K562 (cell line): ENCODE measurements around the gene TCOF1. TPM values are rescaled to one million over a fixed set of nuclear protein-coding genes. Genes with fewer than 3 reads are reported as not detected.

ENCODE experiments used
- ATAC-seq: fragments of 200-7000 bp; cut with Tn5 transposase; 3 replicates; pipeline ENCODE4 v1.9.1; 2020; ENCODE audit warnings: moderate library complexity
- BruUV-seq: library from RNA; stranded (reverse); fragments of 400-500 nt; replicated peaks from 2 replicates; lab custom pipeline; 2021; lab: Mats Ljungman, UMichigan
- CTCF ChIA-PET: fragments of 300-600 bp; formaldehyde crosslinking; extraction: SDS; loops from one replicate; lab custom pipeline; 2021; ENCODE audit warnings: low intra/inter-chr PET ratio; lab: Yijun Ruan, JAX
- POLR2A ChIA-PET: fragments of 300-600, 350-650 bp; sonication (Branson Sonifier 250); formaldehyde crosslinking; extraction: SDS; loops from one replicate; lab custom pipeline; 2021; ENCODE audit warnings: antibody characterized with exemption, inconsistent platforms; lab: Yijun Ruan, JAX
- DNase-seq, 4 experiments: peaks; one replicate each; pipeline versions ENCODE4 v3.0.0 to v3.0.0-alpha.2; 2011 to 2018; ENCODE audit warnings: low spot score in 3 of 4, mixed read lengths in 3 of 4; ENCODE audit errors: extremely low read depth in 1 of 4
- FAIRE-seq: peaks from 2 replicates; lab custom pipeline; 2011; peaks lifted over from hg19 to GRCh38; lab: Jason Lieb, UNC
- H2AFZ ChIP-seq: 2 replicates; pipeline ENCODE4 v1.6.0; 2011; ENCODE audit warnings: low read depth, low read length, control low read depth, inconsistent platforms
- H3K27ac ChIP-seq: fragments of 200-600 bp; 3 replicates; pipeline ENCODE4 v1.8.0; 2011; ENCODE audit warnings: low read depth, mild to moderate bottlenecking, control low read depth, inconsistent platforms, low read length, moderate library complexity, mixed read lengths; ENCODE audit errors: extremely low read depth
- H3K27me3 ChIP-seq, 2 experiments: fragments of 300-600 bp in 1 of 2; 2 replicates in 1 of 2; 3 replicates in 1 of 2; pipeline versions ENCODE4 v1.6.0 to v1.8.0; 2011; ENCODE audit warnings: inconsistent platforms in 2 of 2, low read length in 2 of 2, mild to moderate bottlenecking in 1 of 2, mixed read lengths in 1 of 2, moderate library complexity in 1 of 2; ENCODE audit not compliant: control insufficient read depth in 2 of 2, insufficient read depth in 2 of 2
- H3K36me3 ChIP-seq: fragments of 300-600 bp; 3 replicates; pipeline ENCODE4 v1.8.0; 2011; ENCODE audit warnings: mild to moderate bottlenecking, low read length, inconsistent platforms; ENCODE audit not compliant: control insufficient read depth, insufficient read depth
- H3K4me1 ChIP-seq, 2 experiments: fragments of 200-600 bp in 1 of 2; replicated peaks in 1 of 2; 2 replicates in 1 of 2; 3 replicates in 1 of 2; pipeline versions ENCODE4 v1.5.1 to v1.8.0; 2011; ENCODE audit warnings: inconsistent platforms in 2 of 2, low read length in 2 of 2, mild to moderate bottlenecking in 1 of 2, mixed read lengths in 1 of 2, moderate library complexity in 1 of 2; ENCODE audit not compliant: control insufficient read depth in 2 of 2, insufficient read depth in 2 of 2
- H3K4me2 ChIP-seq: 2 replicates; pipeline ENCODE4 v1.6.1; 2011; ENCODE audit warnings: low read length, control low read depth, inconsistent platforms, mixed read lengths; ENCODE audit not compliant: insufficient read depth
- H3K4me3 ChIP-seq: fragments of 200-600 bp; sonication (generic), shearing (Covaris generic); 2 replicates; pipeline ENCODE4 v1.5.1; 2016; ENCODE audit warnings: control low read depth, inconsistent platforms
- H3K79me2 ChIP-seq: fragments of 200-600 bp; 3 replicates; pipeline ENCODE4 v1.8.0; 2011; ENCODE audit warnings: low read length, inconsistent platforms; ENCODE audit not compliant: control insufficient read depth, insufficient read depth
- H3K9ac ChIP-seq, 2 experiments: 2 replicates each; pipeline versions ENCODE4 v1.6.0 to v1.6.1; 2011; ENCODE audit warnings: low read depth in 2 of 2, low read length in 2 of 2, control low read depth in 1 of 2, inconsistent platforms in 1 of 2, mild to moderate bottlenecking in 1 of 2, mixed read lengths in 1 of 2; ENCODE audit not compliant: insufficient read depth in 1 of 2
- H3K9me1 ChIP-seq: one replicate; pipeline ENCODE4 v1.6.0; 2011; ENCODE audit warnings: inconsistent platforms, mild to moderate bottlenecking, low read length, moderate library complexity; ENCODE audit not compliant: control insufficient read depth, insufficient read depth
- H3K9me3 ChIP-seq: replicated peaks from 2 replicates; pipeline ENCODE4 v1.5.1; 2011; ENCODE audit warnings: low read depth, low read length, inconsistent platforms; ENCODE audit not compliant: control insufficient read depth, insufficient read depth
- H4K20me1 ChIP-seq: replicated peaks from 2 replicates; pipeline ENCODE4 v1.6.1; 2011; ENCODE audit warnings: low read length, inconsistent platforms, mixed read lengths; ENCODE audit not compliant: control insufficient read depth, insufficient read depth
- CBFB ChIP-seq: sonication (generic); formaldehyde crosslinking; IDR thresholded peaks from 2 replicates; pipeline ENCODE4 v1.4.0; 2020; ENCODE audit warnings: mild to moderate bottlenecking, missing genetic modification reagents
- CHCHD3 ChIP-seq: fragments of 250-450 bp; sonication (Bioruptor Pico); IDR thresholded peaks from 2 replicates; pipeline ENCODE4 v2.1.2; 2022; ENCODE audit warnings: mild to moderate bottlenecking
- ERF ChIP-seq: fragments of 450-650 bp; formaldehyde crosslinking; IDR thresholded peaks from 2 replicates; pipeline ENCODE4 v1.4.0; 2020; ENCODE audit warnings: mild to moderate bottlenecking, mixed read lengths
- FOSL1 ChIP-seq: fragments of 200-800 bp; sonication (Bioruptor generic); conservative IDR thresholded peaks from 2 replicates; pipeline ENCODE4 v1.6.1; 2016; ENCODE audit warnings: missing genetic modification characterization, missing compliant biosample characterization
- HSF4 ChIP-seq: fragments of 250-450 bp; sonication (Bioruptor Pico); IDR thresholded peaks from 2 replicates; pipeline ENCODE4 v2.1.2; 2022; ENCODE audit warnings: mild to moderate bottlenecking, moderate library complexity, borderline replicate concordance
- KDM2B ChIP-seq: fragments of 250-450 bp; sonication (Bioruptor Pico); IDR thresholded peaks from 2 replicates; pipeline ENCODE4 v1.8.0; 2021; ENCODE audit warnings: mild to moderate bottlenecking, moderate library complexity
- LARP7 ChIP-seq: fragments of 450-650 bp; IDR thresholded peaks from 2 replicates; pipeline ENCODE4 v1.6.1; 2016
- NELFE ChIP-seq: IDR thresholded peaks from 2 replicates; pipeline ENCODE4 v1.6.1; 2011; ENCODE audit warnings: mild to moderate bottlenecking; ENCODE audit not compliant: insufficient read depth, insufficient read length
- NR2C2 ChIP-seq, 2 experiments: fragments of 200-800 bp in 1 of 2; sonication (Bioruptor generic) in 1 of 2; sonication (generic) in 1 of 2; formaldehyde crosslinking in 1 of 2; IDR thresholded peaks; 2 replicates each; pipeline versions ENCODE4 v1.6.1 to v1.8.0; 2016 to 2022; ENCODE audit warnings: mild to moderate bottlenecking in 1 of 2, missing compliant biosample characterization in 1 of 2, missing genetic modification characterization in 1 of 2, missing genetic modification reagents in 1 of 2
- PTBP1 ChIP-seq: fragments of 200-400 bp; formaldehyde crosslinking; IDR thresholded peaks from 2 replicates; pipeline ENCODE4 v1.6.1; 2017; ENCODE audit warnings: low read depth, low read length
- RHOXF2B ChIP-seq: fragments of 250-450 bp; sonication (Bioruptor Pico); conservative IDR thresholded peaks from 2 replicates; pipeline ENCODE4 v1.5.1; 2021
- TBP ChIP-seq: optimal IDR thresholded peaks from 2 replicates; pipeline ENCODE3; 2011; ENCODE audit warnings: low read depth, low read length, improper control_type of control experiment
- ZFPM2 ChIP-seq: fragments of 250-450 bp; sonication (Bioruptor Pico); IDR thresholded peaks from 2 replicates; pipeline ENCODE4 v1.5.1; 2022; ENCODE audit warnings: mild to moderate bottlenecking
- ZNF316 ChIP-seq: fragments of 450-650 bp; IDR thresholded peaks from 2 replicates; pipeline ENCODE4 v1.6.1; 2016
- ZNF778 ChIP-seq: fragments of 450-650 bp; formaldehyde crosslinking; IDR thresholded peaks from 2 replicates; pipeline ENCODE4 v1.4.0; 2020; ENCODE audit warnings: mild to moderate bottlenecking, moderate library complexity
- WGBS: fragments of 100-300 bp; shearing (Covaris generic); methylation state at CpG from one replicate; pipeline ENCODE4 v1.1.6; 2016; ENCODE audit warnings: low coverage, mixed read lengths; ENCODE audit not compliant: insufficient coverage; ENCODE audit errors: missing lambda C conversion rate; 5-methylcytosine and 5-hydroxymethylcytosine counted together
- in situ Hi-C: fragments of 300-500 bp; cut with MboI; formaldehyde crosslinking; loops from 4 replicates; pipeline ENCODE4 v1.15.0; 2018; ENCODE audit warnings: inconsistent platforms, mixed read lengths
- intact Hi-C: fragments of 100-400 bp; cut with micrococcal nuclease; formaldehyde crosslinking; loops from 2 replicates; pipeline ENCODE4 v1.14.2; 2022
- polyA plus RNA-seq, 8 experiments: library from polyadenylated mRNA; depleted of rRNA in 4 of 8; stranded (reverse) in 5 of 8; unstranded in 3 of 8; fragments of >200 nt; fragmentation: Nextera tagmentation in 2 of 8; fragmentation: Illumina TruSeq in 1 of 8; extraction: Ambion mirVana in 2 of 8; extraction: Trizol in 1 of 8; gene quantifications; 2 replicates each; pipeline versions ENCODE4 v1.2.1 to v1.2.3, GENCODE V29; 2011 to 2014; ENCODE audit warnings: inconsistent platforms in 1 of 8, missing spikeins in 1 of 8
- total RNA-seq, 7 experiments: library from RNA; depleted of rRNA in 6 of 7; stranded (reverse); fragments of >200 nt in 6 of 7; fragmentation: Illumina TruSeq in 2 of 7; extraction: Trizol in 2 of 7; gene quantifications; 2 replicates each; pipeline versions ENCODE4 v1.2.1 to v1.2.3, GENCODE V29; 2011 to 2021; ENCODE audit warnings: low replicate concordance in 1 of 7
- TF ChIP-seq, protein P1 (sequence below): fragments of 250-450 bp; sonication (Bioruptor Pico); IDR thresholded peaks from 2 replicates; pipeline ENCODE4 v1.4.0; 2020
- TF ChIP-seq, protein P2 (sequence below): sonication (generic); formaldehyde crosslinking; IDR thresholded peaks from 2 replicates; pipeline ENCODE4 v1.8.0; 2022; ENCODE audit warnings: mild to moderate bottlenecking, missing genetic modification reagents

Gene TCOF1
- total and polyA plus RNA-seq, 9 of the 15 experiments (the other 6 are each of a cell fraction or from before 2014, with no cell fraction given) = 9.8 to 134 (median 61.7) TPM

DNA sequence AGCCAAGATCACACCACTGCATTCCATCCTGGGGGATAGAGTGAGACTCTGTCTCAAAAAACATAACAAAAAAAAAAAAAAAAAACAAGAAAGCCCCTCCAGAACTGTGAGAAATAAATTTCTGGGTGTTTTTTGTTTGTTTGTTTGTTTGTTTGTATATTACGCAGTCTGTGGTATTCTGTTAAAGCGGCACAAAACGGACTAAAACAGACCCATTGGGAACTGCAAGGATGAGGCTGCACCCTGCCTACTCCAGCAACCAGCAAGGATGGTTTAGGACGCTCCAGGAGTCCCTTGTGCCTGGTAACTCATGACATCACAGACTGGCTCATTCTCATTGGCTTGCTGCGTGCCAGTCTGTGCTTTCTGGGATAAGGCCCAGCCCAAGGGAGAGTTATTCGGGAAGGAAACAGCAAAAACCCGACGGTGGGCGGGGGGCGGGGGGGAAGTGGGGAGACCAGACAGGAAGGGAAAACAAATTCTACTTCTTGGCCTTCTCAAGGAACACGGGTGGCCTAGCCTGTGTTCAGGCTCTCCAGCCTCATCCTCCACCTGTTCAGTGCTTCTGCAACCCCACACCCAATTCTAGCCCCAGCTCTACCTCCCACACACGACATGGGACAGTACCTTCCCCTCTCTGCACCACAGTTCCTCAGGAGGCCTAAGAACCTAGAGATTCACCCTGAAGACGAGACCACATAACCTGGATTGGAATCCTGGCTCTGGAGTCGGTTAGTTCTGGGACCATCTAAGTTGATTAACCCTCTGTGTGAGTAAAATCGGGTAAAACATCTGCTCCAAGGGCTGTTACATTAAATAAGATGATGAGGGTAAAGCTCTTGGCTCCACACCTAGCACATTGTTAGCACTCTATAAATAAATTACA, 52.4 kb downstream of the TCOF1 start:
- H3K27ac ChIP-seq = no peak overlapping the region
- H3K4me1 ChIP-seq = peaks cover 4 to 12% of the 10 kb centered on the region in 2 experiments; a peak in 3 of 5 replicates
- TF ChIP-seq ZNF316 = no peak
- TF ChIP-seq, protein P1, sequence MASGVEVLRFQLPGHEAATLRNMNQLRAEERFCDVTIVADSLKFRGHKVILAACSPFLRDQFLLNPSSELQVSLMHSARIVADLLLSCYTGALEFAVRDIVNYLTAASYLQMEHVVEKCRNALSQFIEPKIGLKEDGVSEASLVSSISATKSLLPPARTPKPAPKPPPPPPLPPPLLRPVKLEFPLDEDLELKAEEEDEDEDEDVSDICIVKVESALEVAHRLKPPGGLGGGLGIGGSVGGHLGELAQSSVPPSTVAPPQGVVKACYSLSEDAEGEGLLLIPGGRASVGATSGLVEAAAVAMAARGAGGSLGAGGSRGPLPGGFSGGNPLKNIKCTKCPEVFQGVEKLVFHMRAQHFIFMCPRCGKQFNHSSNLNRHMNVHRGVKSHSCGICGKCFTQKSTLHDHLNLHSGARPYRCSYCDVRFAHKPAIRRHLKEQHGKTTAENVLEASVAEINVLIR = peak; percentile 58; the same call in 1 of the 2 replicates
- TF ChIP-seq, protein P2, sequence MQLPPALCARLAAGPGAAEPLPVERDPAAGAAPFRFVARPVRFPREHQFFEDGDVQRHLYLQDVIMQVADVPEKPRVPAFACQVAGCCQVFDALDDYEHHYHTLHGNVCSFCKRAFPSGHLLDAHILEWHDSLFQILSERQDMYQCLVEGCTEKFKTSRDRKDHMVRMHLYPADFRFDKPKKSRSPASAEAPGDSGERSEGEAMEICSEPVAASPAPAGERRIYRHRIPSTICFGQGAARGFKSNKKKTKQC (CRISPR knock-in tag) = no peak
- no peak for TF ChIP-seq CHCHD3
- TF ChIP-seq TBP = no peak
- TF ChIP-seq NR2C2 (CRISPR knock-in tag; IDR thresholded peaks at IDR 0.05) = no peak
- 0 out of 2 replicates have a peak, but pooled peaks have one; percentile 14 for TF ChIP-seq NR2C2 (tag; IDR thresholded peaks at IDR 0.05)
- no peak for TF ChIP-seq LARP7
- TF ChIP-seq CBFB = no peak
- no peak for TF ChIP-seq KDM2B (CRISPR knock-in tag)
- TF ChIP-seq ZNF778 (CRISPR knock-in tag) = no peak
- TF ChIP-seq NELFE = no peak
- TF ChIP-seq HSF4 (CRISPR knock-in tag) = no peak
- TF ChIP-seq ZFPM2 = no peak
- no peak for TF ChIP-seq PTBP1
- TF ChIP-seq RHOXF2B = no peak
- TF ChIP-seq FOSL1 (tag) = no peak
- no peak for TF ChIP-seq ERF

More for the DNA sequence above, 52.4 kb downstream of the TCOF1 start:
- Histone ChIP-seq H3K9ac (no peak overlapping the region), H3K79me2 (no peaks in the 10 kb centered on the region), H3K9me3 (no peaks in the 10 kb centered on the region), H4K20me1 (0 out of 2 replicates have a peak, but pooled peaks cover 5% of the 10 kb centered on the region), H3K36me3 (no peaks in the 10 kb centered on the region), H3K27me3 (peaks cover 0 to 8% of the 10 kb centered on the region in 2 experiments; a peak in 1 of 5 replicates), H3K4me3 (no peak overlapping the region), H3K4me2 (no peak overlapping the region), H3K9me1 (no peaks in the 10 kb centered on the region), H2AFZ (0 out of 2 replicates have a peak overlapping the region, but pooled peaks have one; percentile 22)
- DNase-seq = peak; percentile 55 to 81 (median 76)
- peak; percentile 86 for FAIRE-seq
- CTCF ChIA-PET = no interaction called here
- in situ Hi-C loops (no loop called here), intact Hi-C loops (no loop called here)
- POLR2A ChIA-PET = interaction anchor here (0.6 to 1.6 kb wide), 4 partner anchors 9 to 1490 kb away, joined by 3 read pairs; no protein-coding TSS in a partner anchor
- 12% methylated on average over 12 of the region's 15 CpGs for WGBS
- peak; percentile 87 for ATAC-seq
- no TSS peak for BruUV-seq
